Neuronal stem cell (in vitro differentiated cells): ENCODE data around the gene MCC.

Source experiments
- DNase-seq: peaks from one replicate; pipeline ENCODE4 v3.0.0-alpha.2; 2013; ENCODE audit warnings: low spot score
- H2AFZ ChIP-seq: one replicate; pipeline ENCODE4 v1.6.1; 2013; ENCODE audit warnings: mild to moderate bottlenecking, low read length, inconsistent platforms
- H2AK5ac ChIP-seq: 2 replicates; pipeline ENCODE4 v1.6.1; 2013; ENCODE audit warnings: low read depth, mild to moderate bottlenecking, inconsistent platforms, low read length, moderate library complexity, mixed read lengths
- H2BK120ac ChIP-seq: 2 replicates; pipeline ENCODE4 v1.6.1; 2013; ENCODE audit warnings: low read depth, mild to moderate bottlenecking, inconsistent platforms, low read length, moderate library complexity, mixed read lengths
- H2BK12ac ChIP-seq: one replicate; pipeline ENCODE4 v1.6.1; 2013; ENCODE audit warnings: low read length, inconsistent platforms
- H2BK15ac ChIP-seq: 2 replicates; pipeline ENCODE4 v1.6.1; 2013; ENCODE audit warnings: mild to moderate bottlenecking, low read length, inconsistent platforms, mixed read lengths
- H2BK5ac ChIP-seq: one replicate; pipeline ENCODE4 v1.6.1; 2013; ENCODE audit warnings: inconsistent platforms, mild to moderate bottlenecking, low read length, moderate library complexity
- H3K14ac ChIP-seq: one replicate; pipeline ENCODE4 v1.6.1; 2013; ENCODE audit warnings: low read length, inconsistent platforms
- H3K18ac ChIP-seq: 2 replicates; pipeline ENCODE4 v1.6.1; 2013; ENCODE audit warnings: low read length, inconsistent platforms
- H3K23ac ChIP-seq: 2 replicates; pipeline ENCODE4 v1.6.1; 2013; ENCODE audit warnings: low read depth, mild to moderate bottlenecking, mixed read lengths, low read length, inconsistent platforms; ENCODE audit not compliant: poor library complexity
- H3K27ac ChIP-seq: replicated peaks from 3 replicates; pipeline ENCODE4 v1.5.1; 2013; ENCODE audit warnings: low read length, inconsistent platforms
- H3K27me3 ChIP-seq, 3 experiments: 2 replicates each; pipeline ENCODE4 v1.6.1; 2013; ENCODE audit warnings: low read length in 3 of 3, mild to moderate bottlenecking in 2 of 3, inconsistent platforms in 1 of 3, low read depth in 1 of 3, mixed read lengths in 1 of 3, moderate library complexity in 1 of 3; ENCODE audit not compliant: control insufficient read depth in 3 of 3, insufficient read depth in 3 of 3
- H3K36me3 ChIP-seq, 2 donors: replicated peaks in 1 of 2; 2 replicates each; pipeline ENCODE4 v1.6.1; 2013; ENCODE audit warnings: low read length in 2 of 2; ENCODE audit not compliant: control insufficient read depth in 2 of 2, insufficient read depth in 2 of 2
- H3K4ac ChIP-seq: 2 replicates; pipeline ENCODE4 v1.6.1; 2013; ENCODE audit warnings: inconsistent platforms, mild to moderate bottlenecking, low read length, moderate library complexity
- H3K4me1 ChIP-seq, 2 donors: 1 replicate in 1 of 2; 2 replicates in 1 of 2; pipeline ENCODE4 v1.6.1; 2013; ENCODE audit warnings: low read length in 2 of 2, low read depth in 1 of 2; ENCODE audit not compliant: control insufficient read depth in 2 of 2, insufficient read depth in 1 of 2
- H3K4me2 ChIP-seq: one replicate; pipeline ENCODE4 v1.6.1; 2013; ENCODE audit warnings: mild to moderate bottlenecking, low read length, inconsistent platforms; ENCODE audit not compliant: insufficient read depth, poor library complexity, severe bottlenecking
- H3K4me3 ChIP-seq, 2 donors: 2 replicates each; pipeline ENCODE4 v1.5.1; 2013; ENCODE audit warnings: low read length in 2 of 2, mild to moderate bottlenecking in 2 of 2, inconsistent platforms in 1 of 2, moderate library complexity in 1 of 2
- H3K79me1 ChIP-seq: one replicate; pipeline ENCODE4 v1.6.1; 2013; ENCODE audit warnings: low read depth, mild to moderate bottlenecking, inconsistent platforms, low read length, moderate library complexity
- H3K9ac ChIP-seq: one replicate; pipeline ENCODE4 v1.6.1; 2013; ENCODE audit warnings: mild to moderate bottlenecking, low read depth, low read length, inconsistent platforms; ENCODE audit not compliant: poor library complexity
- H3K9me3 ChIP-seq, 2 donors: replicated peaks in 1 of 2; 2 replicates each; pipeline versions ENCODE3 to v1.6.1; 2013; ENCODE audit warnings: low read length in 2 of 2, mild to moderate bottlenecking in 2 of 2, inconsistent platforms in 1 of 2, low read depth in 1 of 2, mixed read lengths in 1 of 2, moderate library complexity in 1 of 2; ENCODE audit not compliant: control insufficient read depth in 2 of 2, insufficient read depth in 1 of 2
- H4K8ac ChIP-seq: one replicate; pipeline ENCODE4 v1.6.1; 2013; ENCODE audit warnings: low read depth, mild to moderate bottlenecking, inconsistent platforms, low read length, moderate library complexity
- H4K91ac ChIP-seq: one replicate; pipeline ENCODE4 v1.6.1; 2013; ENCODE audit warnings: low read length, low read depth, mild to moderate bottlenecking, inconsistent platforms; ENCODE audit not compliant: poor library complexity
- WGBS, 2 donors: extraction: QIAGEN DNeasy Blood & Tissue Kit; methylation state at CpG; one replicate each; pipeline ENCODE4 v1.1.7; 2013; ENCODE audit warnings: missing lambda C conversion rate in 2 of 2, mixed read lengths in 1 of 2; ENCODE audit not compliant: insufficient read length in 2 of 2, insufficient replicate concordance in 1 of 2; ENCODE audit errors: extremely low coverage in 2 of 2; 5-methylcytosine and 5-hydroxymethylcytosine counted together

MCC gene

GRCh38 chr5:113031557-113031956, 456.7 kb downstream of the MCC start:
- Histone ChIP-seq H3K9ac (no peak overlapping the region), H4K8ac (no peak overlapping the region), H3K4me2 (no peak overlapping the region), H3K9me3 (peaks cover 0 to 4% of the 10 kb centered on the region in 2 donors), H2BK12ac (no peak overlapping the region), H2BK5ac (no peak overlapping the region), H3K27ac (no peak overlapping the region), H2AK5ac (no peak overlapping the region), H2BK15ac (no peak overlapping the region), H3K4me1 (peaks cover 0 to 3% of the 10 kb centered on the region in 2 donors), H3K36me3 (peaks cover 13 to 30% of the 10 kb centered on the region in 2 donors), H4K91ac (no peak overlapping the region), H3K4me3 (no peak overlapping the region), H3K14ac (no peak overlapping the region), H3K23ac (no peak overlapping the region), H3K18ac (no peak overlapping the region), H2AFZ (no peak overlapping the region), H2BK120ac (no peak overlapping the region), H3K4ac (no peak overlapping the region), H3K79me1 (no peaks in the 10 kb centered on the region), H3K27me3 (no peaks in the 10 kb centered on the region)
- no CpG with 5 or more reads among the region's 2 CpGs for WGBS, 2 donors
- no peak for DNase-seq

- no peak overlapping the region for H2BK120ac ChIP-seq
- H2AFZ ChIP-seq, result no peak overlapping the region
- H3K27me3 ChIP-seq, result no peaks in the 10 kb centered on the region
- no peak overlapping the region for H3K4me2 ChIP-seq
- H3K14ac ChIP-seq, result no peak overlapping the region
- no peak overlapping the region for H3K23ac ChIP-seq
- no peak overlapping the region for H3K4me3 ChIP-seq
- H3K79me1 ChIP-seq, result no peaks in the 10 kb centered on the region
- no peak overlapping the region for H3K27ac ChIP-seq
- WGBS, 2 donors, result no CpG with 5 or more reads among the region's 8 CpGs
- H3K9me3 ChIP-seq, result peaks cover 0 to 4% of the 10 kb centered on the region in 2 donors
- no peak overlapping the region for H3K4ac ChIP-seq
- H3K4me1 ChIP-seq, result peaks cover 0 to 3% of the 10 kb centered on the region in 2 donors
- H2BK12ac ChIP-seq, result no peak overlapping the region
- H3K18ac ChIP-seq, result peak overlapping the region; percentile 49
- no peak overlapping the region for H3K9ac ChIP-seq
- no peak overlapping the region for H2BK5ac ChIP-seq
- H3K36me3 ChIP-seq, result peaks cover 14 to 35% of the 10 kb centered on the region in 2 donors
- no peak overlapping the region for H4K8ac ChIP-seq
- no peak for DNase-seq
- H4K91ac ChIP-seq, result no peak overlapping the region
- no peak overlapping the region for H2BK15ac ChIP-seq
- H2AK5ac ChIP-seq, result no peak overlapping the region
Observed at GRCh38 chr5:113031104-113031503, 457.1 kb downstream of the MCC start.

GRCh38 chr5:113029614-113030013, 458.6 kb downstream of the MCC start:
- H2BK12ac ChIP-seq, result no peak overlapping the region
- no peak overlapping the region for H2AFZ ChIP-seq
- no peak for DNase-seq
- no peak overlapping the region for H3K4me3 ChIP-seq
- no peak overlapping the region for H2BK120ac ChIP-seq
- H4K8ac ChIP-seq, result no peak overlapping the region
- peaks cover 0 to 2% of the 10 kb centered on the region in 2 donors for H3K4me1 ChIP-seq
- H3K9ac ChIP-seq, result no peak overlapping the region
- H2AK5ac ChIP-seq, result no peak overlapping the region
- H3K14ac ChIP-seq, result no peak overlapping the region
- H3K9me3 ChIP-seq, result peaks cover 0 to 4% of the 10 kb centered on the region in 2 donors
- no peak overlapping the region for H3K4ac ChIP-seq
- no peak overlapping the region for H3K27ac ChIP-seq
- no peak overlapping the region for H3K4me2 ChIP-seq
- no peaks in the 10 kb centered on the region for H3K79me1 ChIP-seq
- no peaks in the 10 kb centered on the region for H3K27me3 ChIP-seq
- peaks cover 16 to 48% of the 10 kb centered on the region in 2 donors for H3K36me3 ChIP-seq
- H3K23ac ChIP-seq, result no peak overlapping the region
- no peak overlapping the region for H3K18ac ChIP-seq
- no peak overlapping the region for H2BK15ac ChIP-seq
- WGBS, 2 donors, result no CpG with 5 or more reads among the region's 6 CpGs
- no peak overlapping the region for H2BK5ac ChIP-seq
- H4K91ac ChIP-seq, result no peak overlapping the region

- Histone ChIP-seq H3K4me3 (no peak overlapping the region), H3K23ac (no peak overlapping the region), H2BK15ac (no peak overlapping the region), H3K9me3 (peaks cover 0 to 4% of the 10 kb centered on the region in 2 donors), H2AFZ (no peak overlapping the region), H3K27me3 (no peaks in the 10 kb centered on the region), H3K14ac (no peak overlapping the region), H3K4ac (no peak overlapping the region), H3K4me2 (no peak overlapping the region), H3K9ac (no peak overlapping the region), H4K8ac (no peak overlapping the region), H3K27ac (no peak overlapping the region), H3K4me1 (no peaks in the 10 kb centered on the region), H2BK12ac (no peak overlapping the region), H2BK120ac (no peak overlapping the region), H3K79me1 (no peaks in the 10 kb centered on the region), H3K36me3 (peaks cover 16 to 70% of the 10 kb centered on the region in 2 donors), H2AK5ac (no peak overlapping the region), H2BK5ac (no peak overlapping the region), H3K18ac (no peak overlapping the region), H4K91ac (no peak overlapping the region)
- DNase-seq, result no peak
- no CpG with 5 or more reads among the region's 5 CpGs for WGBS, 2 donors
Observed at GRCh38 chr5:113027431-113027830, 460.8 kb downstream of the MCC start.
